NB4 (cell line): Measurements from ENCODE around the gene ABCE1.

Source experiments
- DNase-seq: peaks from one replicate; pipeline ENCODE4 v3.0.0; 2010; ENCODE audit warnings: low read depth
- H3K4me3 ChIP-seq: one replicate; pipeline ENCODE4 v1.5.1; 2011; ENCODE audit warnings: mild to moderate bottlenecking, low read depth, low read length, moderate library complexity
- MAX ChIP-seq: IDR thresholded peaks from 2 replicates; pipeline ENCODE4 v1.6.1; 2011; ENCODE audit warnings: low read depth, low read length
- MYC ChIP-seq: IDR thresholded peaks from 2 replicates; pipeline ENCODE4 v1.6.1; 2011; ENCODE audit warnings: low read depth, low read length
- POLR2A ChIP-seq: IDR thresholded peaks from 2 replicates; pipeline ENCODE4 v1.6.1; 2011; ENCODE audit warnings: mild to moderate bottlenecking; ENCODE audit not compliant: insufficient read length; ENCODE audit errors: extremely low read depth
- TF ChIP-seq, protein P1 (sequence below): IDR thresholded peaks from one replicate; pipeline ENCODE4 v1.5.1; 2012; ENCODE audit warnings: low read depth, low read length

Gene ABCE1

DNA sequence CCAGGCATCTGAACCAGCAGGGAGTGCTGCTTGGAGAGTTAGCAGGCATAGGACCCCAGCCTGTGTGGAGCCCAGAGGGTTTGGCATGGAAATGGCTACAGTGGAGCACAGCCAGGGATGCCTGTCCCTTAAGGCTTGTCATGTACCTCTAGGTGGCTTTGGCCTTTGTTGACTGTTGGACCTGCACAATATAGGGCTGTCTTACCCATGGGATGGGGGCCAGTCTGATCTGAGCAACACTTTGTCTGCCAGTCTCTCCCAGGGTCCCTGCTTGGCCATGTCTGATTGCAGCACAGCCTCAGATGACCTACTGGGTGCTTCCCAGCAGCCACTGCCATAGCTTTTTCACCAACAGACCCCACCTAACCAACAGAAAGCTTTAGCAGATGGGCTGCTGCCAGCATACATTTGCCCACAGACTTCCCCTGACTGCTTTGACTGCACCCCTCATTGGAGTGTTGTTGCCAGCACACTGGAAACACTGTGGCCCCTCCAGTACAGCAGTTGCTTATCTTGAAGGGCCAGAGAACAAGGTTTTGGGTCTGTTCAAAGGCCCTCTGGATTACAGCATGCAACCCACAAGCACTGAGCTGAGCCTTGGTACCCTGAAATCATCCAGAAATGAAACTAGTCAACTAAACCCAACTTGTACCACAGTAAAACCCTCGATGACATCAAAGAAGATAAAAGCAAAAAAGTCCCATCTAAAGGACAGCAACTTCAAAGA, 22.2 kb upstream of the ABCE1 start:
- TF ChIP-seq MAX: no peak
- TF ChIP-seq, protein P1, sequence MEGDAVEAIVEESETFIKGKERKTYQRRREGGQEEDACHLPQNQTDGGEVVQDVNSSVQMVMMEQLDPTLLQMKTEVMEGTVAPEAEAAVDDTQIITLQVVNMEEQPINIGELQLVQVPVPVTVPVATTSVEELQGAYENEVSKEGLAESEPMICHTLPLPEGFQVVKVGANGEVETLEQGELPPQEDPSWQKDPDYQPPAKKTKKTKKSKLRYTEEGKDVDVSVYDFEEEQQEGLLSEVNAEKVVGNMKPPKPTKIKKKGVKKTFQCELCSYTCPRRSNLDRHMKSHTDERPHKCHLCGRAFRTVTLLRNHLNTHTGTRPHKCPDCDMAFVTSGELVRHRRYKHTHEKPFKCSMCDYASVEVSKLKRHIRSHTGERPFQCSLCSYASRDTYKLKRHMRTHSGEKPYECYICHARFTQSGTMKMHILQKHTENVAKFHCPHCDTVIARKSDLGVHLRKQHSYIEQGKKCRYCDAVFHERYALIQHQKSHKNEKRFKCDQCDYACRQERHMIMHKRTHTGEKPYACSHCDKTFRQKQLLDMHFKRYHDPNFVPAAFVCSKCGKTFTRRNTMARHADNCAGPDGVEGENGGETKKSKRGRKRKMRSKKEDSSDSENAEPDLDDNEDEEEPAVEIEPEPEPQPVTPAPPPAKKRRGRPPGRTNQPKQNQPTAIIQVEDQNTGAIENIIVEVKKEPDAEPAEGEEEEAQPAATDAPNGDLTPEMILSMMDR: no peak
- TF ChIP-seq POLR2A: no peak
- TF ChIP-seq MYC: no peak
- H3K4me3 ChIP-seq: no peak overlapping the region
- no peak for DNase-seq

DNA sequence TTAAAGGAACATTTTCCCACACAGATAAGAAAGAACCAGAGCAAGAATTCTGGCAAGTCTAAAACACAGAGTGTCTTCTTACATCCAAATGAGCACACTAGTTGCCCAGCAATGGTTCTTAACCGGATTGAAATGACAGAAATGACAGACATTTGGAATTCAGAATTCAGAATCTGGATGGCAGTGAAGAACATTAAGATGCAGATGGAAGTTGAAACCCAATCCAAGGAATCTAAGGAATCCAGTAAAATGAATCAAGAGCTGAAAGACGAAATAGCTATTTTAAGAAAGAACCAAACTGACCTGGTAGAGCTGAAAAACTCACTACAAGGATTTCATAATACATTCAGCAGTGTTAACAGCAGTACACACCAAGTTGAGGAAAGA, 21.6 kb upstream of the ABCE1 start:
- H3K4me3 ChIP-seq: no peak overlapping the region
- no peak for DNase-seq
- TF ChIP-seq POLR2A (no peak), MYC (no peak), MAX (no peak)
- TF ChIP-seq, protein P1: no peak

DNA sequence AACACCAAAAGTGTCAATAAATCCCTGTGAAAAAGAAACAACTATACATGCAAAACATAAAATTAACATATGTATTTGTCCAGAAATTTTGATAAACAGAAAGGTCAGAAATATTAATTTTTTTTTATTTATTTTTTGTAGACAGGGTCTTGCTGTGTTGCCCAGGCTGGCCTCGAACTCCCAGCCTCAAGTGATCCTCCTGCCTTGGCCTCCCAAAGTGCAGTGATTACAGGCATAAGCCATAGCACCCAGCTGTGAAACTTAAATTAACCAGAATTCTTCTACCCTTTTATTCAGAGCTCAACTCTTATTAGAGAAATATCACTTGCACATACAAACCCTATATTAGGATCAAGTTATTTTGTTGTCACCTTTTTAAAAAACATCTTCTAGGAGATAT, 16.4 kb upstream of the ABCE1 start:
- DNase-seq: no peak
- no peak overlapping the region for H3K4me3 ChIP-seq
- no peak for TF ChIP-seq MYC
- no peak for TF ChIP-seq MAX
- no peak for TF ChIP-seq POLR2A
- TF ChIP-seq, protein P1: no peak

DNA sequence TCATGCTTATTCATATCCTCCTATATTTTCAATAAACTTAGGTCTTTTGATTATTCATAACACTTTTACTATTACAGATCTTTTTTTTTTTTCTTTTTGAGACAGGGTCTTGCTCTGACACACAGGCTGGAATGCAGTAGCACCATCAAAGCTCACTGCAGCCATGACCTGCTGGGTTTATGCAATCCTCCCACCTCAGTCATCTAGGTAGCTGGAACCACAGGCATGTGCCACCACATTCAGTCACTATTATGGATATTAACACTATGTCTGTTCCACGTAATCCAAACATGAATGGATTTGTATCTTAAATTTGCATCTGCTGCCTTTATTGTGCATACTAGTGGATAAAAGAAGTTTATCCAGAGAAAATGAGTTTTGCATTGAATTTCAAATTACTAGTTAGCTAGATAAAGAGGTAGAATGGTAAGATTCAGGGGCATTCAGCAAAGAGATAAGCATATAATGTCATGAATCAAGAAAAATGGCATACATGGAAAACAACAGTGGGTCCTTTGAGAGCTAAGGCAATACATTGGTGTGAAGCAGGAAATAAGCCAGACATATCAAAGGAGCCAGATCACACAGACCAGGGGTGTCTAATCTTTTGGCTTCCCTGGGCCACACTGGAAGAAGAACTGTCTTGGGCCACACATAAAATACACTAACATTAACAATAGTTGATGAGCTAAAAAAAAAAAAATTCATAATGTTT, 14.1 kb upstream of the ABCE1 start:
- TF ChIP-seq POLR2A (no peak), MAX (no peak), MYC (no peak)
- TF ChIP-seq, protein P1: no peak
- DNase-seq: no peak
- H3K4me3 ChIP-seq: no peak overlapping the region

DNA sequence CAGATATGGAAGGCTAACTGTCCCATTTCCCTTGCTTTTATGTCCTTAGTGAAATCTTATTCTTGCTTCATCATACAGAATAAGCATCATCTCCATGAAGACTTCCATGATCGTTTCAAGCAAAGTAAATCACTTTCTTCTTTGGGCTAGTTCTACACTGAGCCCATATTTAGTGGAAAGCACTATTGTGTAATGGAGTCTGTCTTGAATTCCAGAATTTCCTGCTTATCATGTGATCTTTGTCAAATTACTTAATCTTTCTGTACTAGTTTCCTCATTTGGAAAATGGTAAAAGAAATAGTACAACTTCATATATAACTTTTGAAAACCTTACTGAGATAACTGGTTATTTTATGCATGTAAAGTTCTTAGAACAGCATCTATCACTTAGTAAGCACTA, 7.7 kb upstream of the ABCE1 start:
- DNase-seq: no peak
- no peak overlapping the region for H3K4me3 ChIP-seq
- no peak for TF ChIP-seq MYC
- TF ChIP-seq, protein P1: no peak
- TF ChIP-seq MAX: no peak
- no peak for TF ChIP-seq POLR2A
